GM04504 (cell line): Measurements from ENCODE around the gene UTP25.

Experiments
- DNase-seq: peaks from one replicate; pipeline ENCODE4 v3.0.0-alpha.2; 2012; ENCODE audit warnings: low read depth

Gene UTP25

DNA sequence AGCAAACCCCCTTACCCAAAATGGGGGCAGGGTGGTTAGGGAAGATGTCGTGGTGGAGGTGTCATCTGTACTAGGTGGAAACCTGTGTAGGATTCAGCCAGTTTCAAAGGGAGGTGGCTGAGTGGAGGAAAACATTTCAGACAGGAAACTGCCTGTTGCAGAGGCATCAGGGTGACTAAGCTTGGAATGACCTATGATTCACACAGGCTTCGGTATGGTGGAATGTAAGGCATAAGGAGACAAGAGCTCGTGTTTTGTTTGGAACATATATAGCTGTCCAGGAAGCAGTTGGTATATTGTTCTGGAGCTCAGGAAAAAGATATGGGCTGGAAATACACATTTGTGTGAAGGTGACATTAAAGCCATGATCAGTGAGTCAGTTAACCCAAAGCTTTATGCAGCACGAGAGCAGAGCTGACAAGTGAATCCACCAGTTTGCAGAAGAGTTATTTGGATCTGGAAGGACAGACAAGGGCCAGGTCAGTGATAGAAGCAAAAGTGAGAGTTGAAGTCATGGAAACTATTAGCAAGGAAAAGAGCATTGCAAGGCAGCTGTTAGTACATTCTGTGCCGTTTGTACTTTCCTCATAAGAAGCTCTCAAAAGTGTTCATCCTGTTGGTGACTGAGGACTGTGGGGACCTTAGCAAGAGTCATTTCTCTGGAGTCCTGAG lies 12.2 kb downstream of the UTP25 start:
- peak; percentile 73 for DNase-seq

DNA sequence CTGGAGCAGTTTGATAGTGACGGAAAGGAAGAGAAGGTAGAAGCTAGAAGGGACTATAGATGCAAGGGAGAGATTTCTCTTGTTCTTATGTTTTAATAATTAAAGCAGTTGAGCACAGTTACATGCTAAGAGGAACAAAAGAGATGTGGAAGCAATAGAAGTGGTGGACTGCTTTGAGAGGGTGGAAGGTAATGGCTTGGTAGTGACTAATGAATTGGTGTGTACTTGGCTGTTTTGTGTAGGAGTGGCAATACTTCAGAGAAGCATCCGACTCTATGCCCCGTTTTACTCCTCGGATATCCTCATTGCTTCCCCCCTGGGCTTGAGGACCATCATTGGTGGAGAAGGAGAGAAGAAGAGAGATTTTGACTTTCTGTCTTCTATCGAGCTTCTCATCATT lies 12.8 kb downstream of the UTP25 start:
- DNase-seq = no peak

DNA sequence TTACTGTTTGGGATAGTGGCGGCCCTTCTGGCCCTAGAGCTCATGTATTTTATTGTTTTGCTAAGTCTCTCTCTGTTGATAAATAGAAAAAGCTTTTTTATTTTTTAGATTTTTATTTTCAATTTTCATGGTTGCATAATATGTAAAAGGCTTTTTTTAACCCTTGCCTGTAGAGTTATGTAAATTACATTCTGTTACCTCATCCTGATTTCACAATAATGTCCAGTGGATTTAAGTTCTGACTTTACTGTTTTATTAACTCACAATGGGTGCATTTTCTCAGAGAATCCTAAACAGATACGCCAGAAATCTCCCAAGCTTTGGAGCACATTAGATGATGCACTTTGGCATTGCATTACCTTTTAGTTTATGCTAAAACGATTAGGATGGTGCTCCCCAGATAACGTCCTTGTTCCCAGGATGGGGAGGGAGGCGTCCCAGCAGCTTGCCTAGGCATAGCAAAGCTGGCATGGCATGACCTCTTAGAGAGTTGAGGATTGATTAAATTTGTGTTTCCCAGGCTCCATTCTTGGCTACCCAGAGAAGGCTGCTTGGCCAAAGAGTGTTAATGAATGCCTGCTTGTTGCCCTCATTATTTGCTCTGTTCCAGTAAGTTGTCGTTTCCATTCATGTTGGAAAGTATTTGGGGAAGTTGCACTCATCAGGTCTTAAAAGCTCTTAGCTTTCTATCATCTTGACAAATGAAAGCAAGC lies 17.1 kb downstream of the UTP25 start:
- no peak for DNase-seq

DNA sequence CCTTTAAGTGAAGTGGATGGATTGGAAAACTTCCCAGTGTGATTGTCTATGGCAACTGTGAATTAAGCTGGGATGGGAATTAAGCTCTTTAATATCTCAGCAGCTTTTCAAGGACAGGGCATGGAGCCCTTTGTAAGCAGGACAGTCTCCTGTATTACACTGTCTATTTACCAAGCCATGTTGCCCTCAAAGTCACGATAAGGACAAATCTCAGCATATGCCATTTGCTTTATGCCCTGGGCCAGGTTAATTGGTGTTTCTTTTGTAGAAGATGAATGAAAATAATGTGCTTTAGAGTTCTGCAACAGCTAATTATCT lies 17.6 kb downstream of the UTP25 start:
- no peak for DNase-seq

DNA sequence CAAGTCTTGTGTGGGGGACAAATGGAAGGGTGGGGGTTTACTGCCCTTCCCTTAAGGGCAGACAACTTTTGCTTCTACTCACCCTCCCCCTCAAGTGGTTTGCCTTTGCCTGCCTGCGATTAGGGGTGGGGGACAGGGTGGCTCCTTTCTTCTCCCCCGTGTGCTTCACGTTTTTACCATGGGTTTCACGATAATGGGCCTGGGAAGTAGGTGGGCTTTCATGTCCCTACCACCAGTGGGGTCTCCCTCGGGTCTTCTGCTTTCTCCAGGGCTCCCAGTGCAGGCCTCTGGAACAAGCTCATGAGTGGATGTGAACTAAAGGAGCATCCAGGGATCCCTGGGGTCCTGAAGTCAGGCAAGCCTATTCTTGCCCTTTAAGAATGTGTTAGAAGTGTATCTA lies 21.6 kb downstream of the UTP25 start:
- DNase-seq = no peak

DNA sequence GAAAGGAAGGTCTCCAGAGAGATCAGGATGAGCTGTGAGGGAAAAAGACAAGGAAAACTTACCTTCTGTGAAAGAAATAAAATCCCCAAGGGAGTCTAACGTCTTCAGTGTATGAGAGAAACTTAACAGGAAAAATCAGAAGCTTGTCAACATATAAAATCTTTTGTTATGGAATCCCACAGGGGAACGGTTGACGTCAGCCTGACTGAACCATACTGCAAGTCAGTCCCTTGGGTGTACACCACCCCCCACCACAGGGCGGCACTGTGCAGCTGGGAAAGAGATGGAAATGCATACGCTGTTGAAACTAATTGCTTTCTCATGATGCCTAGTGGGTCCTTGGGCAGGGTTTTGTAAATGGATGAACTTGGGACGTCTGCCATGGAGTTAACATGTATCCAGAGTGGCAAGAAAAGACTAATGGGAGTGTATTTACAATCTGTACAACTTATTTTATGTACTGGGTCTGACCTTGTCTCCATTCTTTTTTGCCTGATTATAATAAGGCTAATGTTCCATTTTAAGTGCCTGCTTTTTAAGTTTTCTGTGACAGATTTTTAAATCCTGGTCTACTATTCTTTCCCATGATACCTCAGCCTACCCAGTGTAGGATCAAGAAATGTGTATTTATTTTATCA lies 22.7 kb downstream of the UTP25 start:
- DNase-seq = no peak

DNA sequence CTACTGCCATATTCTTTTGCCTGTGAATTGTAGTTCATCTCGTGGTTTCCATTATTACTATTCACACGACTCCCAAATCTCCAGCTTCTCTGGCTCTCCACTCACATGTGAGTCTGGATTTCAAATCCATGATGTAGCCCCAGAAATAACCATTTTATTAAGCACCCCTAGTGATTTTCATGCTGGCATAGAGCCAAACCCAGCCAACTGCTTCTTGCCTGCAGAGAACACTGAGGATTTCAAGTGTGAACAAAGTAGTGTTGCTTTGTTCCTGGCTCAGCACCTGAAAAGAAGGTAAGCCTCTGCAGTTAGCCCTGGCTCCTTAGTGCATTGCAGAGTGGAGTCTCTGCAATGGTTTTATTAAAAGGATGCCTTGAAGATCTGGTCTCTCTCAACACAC lies 25.9 kb downstream of the UTP25 start:
- no peak for DNase-seq

DNA sequence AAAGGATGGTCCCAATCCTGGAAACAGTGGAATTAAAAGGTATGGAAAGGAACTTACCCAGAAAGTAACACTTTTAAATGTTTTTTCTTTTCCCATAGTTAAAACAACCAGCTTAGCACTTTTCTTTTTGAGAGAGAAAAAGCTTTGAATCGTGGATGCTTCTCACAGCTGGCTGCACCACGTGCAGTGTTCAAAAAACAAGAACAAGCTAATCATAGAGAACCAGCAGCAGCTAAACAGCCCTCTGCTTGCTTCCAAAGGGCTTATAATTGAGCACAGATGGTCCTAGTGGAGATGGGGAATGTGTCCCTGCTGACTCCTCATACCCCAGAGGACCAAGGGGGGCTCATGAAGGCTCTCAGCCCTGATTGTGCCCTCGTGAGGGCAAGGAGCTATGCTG lies 26.4 kb downstream of the UTP25 start:
- no peak for DNase-seq

DNA sequence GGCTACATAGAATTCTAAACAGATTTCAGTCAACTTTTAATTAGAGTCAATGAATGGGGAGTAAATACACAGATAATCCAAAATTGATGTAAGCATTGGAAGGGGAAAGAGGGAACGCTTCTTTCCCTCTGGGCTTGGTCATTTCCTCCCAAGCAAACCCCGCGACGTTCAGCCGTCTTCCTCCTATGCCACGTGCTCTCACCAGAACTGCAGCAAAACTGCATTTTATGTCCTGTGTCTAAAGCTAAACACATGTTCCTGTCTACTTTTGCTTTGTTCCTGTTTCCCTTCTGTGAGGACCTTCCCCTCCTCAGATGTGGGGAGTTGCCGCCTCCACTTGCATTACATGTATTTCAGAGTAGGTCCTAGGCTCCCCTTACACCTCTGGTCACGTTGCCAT lies 27.2 kb downstream of the UTP25 start:
- DNase-seq = no peak

DNA sequence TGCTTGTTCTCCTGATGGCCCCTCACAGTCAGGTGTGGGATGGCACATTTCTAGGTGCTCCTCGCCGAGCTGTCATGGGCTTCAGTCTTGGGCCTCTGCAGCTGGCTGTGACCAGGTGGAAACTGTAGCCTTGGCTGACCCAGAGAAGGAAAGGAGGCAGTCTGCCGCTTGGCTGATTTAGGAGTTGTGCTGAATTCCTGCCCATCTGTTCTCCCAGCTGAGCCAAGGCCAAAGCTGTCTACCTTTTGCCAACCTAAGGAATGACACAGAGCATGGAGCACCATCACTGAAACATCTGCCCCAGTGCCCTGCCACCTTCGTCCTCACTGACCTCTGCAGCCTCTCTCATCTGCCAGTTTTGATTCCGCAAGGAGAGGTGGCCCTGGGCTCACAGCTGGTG lies 27.9 kb downstream of the UTP25 start:
- no peak for DNase-seq

DNA sequence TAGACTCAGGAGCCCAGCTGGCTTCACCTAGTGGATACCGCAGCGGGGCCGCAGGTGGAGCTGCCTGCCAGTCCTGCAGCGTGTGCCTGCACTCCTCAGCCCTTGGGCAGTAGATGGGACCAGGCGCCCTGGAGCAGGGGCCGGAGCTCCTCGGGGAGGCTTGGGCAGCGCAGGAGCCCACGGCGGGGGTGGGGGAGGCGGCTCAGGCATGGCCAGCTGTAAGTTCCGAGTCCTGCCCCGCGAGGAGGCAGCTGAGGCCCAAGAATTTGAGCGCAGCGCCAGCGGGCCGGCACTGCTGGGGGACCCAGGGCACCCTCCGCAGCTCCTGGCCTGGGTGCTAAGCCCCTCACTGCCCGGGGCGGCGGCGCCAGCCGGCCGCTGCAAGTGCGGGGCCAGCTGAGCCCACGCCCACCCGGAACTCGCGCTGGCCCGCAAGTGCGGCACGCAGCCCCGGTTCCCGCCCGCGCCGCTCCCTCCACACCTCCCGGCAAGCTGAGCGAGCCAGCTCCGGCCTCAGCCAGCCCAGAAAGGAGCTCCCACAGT lies 30.9 kb downstream of the UTP25 start:
- DNase-seq = no peak

DNA sequence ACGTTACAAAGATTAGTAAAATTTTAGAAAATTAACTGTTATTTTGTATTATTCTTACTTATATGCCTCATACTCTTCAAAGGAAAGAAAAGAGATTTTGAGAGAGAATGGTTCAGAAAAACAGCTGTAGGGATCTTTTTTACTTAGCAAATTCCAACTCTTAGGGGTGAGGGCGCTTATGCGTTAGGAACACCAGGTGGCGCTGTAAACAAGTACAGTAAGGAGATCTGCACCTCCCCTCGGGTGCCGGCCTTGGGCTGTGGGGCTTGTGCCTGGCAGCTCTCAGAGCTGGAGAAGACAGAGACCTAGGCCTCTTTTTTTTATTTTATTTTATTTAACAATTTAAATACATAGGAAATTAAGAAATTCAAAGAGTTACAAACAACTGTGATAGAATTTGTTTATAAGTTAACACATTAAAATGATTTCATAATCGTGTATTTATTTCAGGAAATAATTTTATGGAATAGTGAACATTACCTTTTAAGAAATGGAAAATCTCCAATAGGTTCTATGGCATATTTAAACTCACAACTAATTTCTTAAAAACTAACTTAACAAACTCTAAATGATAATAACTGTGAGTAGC lies 32.6 kb downstream of the UTP25 start:
- peak; percentile 48 for DNase-seq

DNA sequence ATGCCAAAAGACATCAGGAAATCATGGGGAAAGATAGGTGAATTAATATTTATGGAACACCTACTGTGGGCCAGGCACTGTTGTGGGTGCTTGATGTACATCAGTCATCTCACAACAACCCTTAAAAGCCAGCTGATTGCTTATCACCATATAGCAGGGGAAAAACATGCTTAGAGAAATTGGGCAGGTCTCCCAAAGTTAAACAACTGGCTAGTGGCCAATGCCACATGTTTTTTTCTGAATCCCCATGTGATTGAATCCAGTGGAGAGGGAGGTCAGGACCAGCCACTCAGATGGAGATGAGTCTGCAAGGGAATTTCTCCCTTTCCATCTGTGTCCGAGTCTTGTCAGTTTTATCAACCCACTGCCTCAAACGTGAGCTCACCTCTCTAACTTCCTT lies 33.5 kb downstream of the UTP25 start:
- DNase-seq = no peak

DNA sequence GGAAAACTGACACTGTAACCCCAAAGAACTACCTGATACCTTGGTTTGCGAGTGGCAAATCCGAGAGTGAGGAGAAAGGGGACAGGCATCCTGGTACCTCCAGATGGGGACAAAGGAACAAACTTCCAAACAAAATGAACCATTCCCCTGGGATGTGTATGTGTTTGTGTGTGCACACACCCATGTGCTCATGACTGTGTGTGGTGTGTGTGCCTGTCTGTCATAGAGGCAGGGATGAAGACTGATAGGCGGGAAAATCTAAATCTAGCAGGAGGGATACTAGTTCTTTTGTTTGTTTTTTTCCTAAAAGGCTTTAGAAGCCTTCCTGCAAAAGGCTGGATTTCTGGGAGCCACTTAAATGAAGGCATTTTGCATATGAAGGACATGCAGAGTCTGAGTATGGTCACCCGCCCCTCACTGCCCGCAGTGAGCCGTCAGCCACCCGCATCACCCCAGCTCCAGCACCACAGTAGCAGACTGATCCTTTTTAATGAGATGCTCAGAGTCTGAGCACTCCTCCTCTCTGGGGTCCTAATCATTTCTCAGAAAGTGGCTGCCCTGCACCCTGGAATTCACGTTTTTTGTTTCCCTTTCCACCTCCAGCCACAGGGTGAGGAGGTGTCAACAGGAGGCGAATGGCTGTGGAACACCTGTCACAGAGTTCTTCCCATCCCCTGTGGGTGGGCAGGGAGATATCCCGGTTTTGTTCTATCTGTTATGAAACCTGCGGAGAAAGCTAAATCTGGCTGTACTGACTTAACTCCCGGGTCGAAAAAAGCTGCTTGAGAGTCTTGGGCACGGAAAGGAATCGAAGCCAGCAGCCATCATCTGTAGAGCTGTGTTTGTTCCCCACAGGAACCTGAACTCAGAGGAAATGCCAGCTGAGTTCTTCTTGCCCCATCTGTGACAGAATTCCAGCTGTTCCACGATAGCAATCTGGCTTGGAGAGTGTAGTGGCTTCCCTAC lies 34.9 kb downstream of the UTP25 start:
- DNase-seq = no peak

DNA sequence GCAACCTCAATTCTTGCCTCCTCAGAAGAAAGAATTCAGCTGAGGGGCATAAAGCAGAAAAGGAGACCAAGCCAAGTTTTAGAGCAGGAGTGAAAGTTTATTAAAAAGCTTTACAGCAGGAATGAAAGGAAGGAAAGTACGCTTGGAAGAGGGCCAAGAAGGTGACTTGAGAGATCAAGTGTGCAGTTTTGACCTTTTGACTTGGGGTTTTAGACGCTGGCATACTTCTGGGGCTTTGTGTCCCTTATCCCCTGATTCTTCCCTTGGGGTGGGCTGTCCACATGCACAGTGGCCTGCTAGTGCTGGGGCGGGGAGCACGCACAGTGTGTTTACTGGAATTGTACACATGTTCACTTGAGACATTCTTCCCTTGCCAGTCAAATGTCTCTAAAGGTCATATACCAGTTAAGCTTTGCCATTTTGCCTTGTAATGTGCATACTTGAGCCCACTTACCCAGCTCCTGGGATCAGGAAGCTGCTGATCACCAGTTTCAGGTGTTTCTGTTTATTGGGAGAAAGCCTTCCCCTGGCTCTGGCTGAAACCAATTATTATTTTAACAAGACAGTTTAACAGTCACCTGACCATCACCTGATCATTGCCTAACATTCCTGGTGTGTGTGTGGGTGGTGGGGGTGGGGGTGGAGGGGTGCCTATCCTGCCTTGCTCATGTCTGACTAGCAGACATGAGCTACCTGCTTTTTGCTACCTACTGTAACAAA lies 36.2 kb downstream of the UTP25 start:
- DNase-seq = no peak

DNA sequence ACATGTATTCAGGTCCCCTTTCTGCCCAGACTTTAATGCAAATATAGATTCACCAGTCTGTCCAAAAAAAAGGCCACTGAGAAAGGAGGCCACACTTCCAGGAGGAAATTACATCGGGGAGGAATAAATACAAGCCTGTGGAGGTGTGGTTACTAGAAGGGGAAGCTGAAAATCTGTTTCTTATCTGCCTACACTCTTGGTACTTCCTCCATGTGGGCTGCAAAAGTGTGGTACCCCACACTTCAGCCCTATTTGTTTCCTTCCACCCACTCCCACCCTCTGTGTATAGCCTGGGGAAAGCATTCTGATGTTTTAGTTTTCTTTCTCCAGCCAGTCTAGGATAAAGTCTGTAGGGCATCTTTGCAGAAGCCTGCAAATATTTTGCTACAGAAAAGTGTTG lies 38.4 kb downstream of the UTP25 start:
- DNase-seq = no peak

DNA sequence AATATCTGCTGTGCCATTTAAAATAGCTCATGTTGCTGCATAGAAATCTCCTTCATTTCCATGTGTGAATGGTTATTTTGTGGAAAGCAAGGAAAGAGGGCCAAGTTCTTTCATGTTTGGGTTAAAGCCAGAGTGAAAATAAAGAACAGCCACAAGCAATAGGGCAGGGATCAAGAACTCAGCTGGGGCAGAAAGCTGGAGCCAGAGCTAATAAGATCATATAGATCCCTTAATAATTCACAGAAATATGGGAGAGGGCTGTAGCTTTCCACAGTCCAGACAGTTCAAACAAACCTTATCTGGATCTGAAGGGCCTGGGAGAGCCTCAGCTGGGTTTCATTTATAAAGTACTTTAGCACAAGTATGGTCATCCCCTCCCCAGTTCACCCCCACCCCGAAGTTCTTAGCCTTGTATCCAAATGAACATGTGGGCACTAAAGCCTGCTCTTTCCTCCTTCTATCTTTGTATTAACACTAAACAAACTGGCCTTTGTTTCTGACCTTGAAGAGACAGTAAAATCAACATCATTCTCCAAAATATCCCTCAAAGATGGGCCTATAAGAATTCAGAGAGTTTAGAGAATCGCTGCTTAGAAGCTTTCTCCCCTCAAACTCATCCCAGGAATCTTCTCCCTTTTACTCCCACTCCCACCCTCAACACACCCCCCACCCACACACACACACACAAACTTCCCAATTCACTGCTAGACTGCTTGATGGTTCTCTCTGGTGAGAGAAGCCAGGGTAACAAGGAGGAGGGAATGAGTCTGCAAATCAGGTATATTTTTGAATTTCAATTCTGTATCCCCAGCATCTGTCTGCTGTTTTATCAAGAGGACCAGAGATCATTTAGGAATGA lies 41.7 kb downstream of the UTP25 start:
- DNase-seq = no peak

DNA sequence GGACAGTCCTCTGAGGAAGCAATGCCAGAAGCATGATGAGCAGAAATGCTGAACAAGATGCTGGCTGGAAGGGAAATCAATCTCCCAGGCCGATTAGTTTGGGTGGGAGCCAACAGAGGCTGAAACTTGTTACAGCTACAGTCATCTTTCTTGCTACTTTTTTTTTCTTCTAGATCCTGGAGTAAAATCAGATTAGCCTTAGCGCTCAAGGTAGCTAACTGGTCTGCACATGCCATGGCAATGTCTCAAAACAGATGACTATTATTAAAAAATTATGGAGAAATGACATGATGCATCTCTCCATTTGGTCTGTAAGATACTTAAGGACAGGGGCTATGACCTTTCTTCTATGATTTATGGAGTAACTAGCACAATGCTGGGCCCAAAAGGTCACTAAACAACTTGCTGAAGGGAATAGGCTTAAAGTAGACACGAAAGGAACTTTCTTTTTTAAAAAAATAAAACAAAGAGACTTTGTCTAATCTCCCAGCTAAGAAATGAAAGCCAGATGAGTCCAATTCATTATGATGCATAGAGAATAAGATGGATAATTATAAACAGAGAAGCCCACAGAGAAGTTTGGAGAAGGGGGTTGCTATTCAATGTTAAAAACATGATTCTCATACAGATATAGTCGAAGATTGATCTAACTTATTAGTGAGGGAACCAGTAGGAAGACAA lies 42.5 kb downstream of the UTP25 start:
- DNase-seq = no peak

DNA sequence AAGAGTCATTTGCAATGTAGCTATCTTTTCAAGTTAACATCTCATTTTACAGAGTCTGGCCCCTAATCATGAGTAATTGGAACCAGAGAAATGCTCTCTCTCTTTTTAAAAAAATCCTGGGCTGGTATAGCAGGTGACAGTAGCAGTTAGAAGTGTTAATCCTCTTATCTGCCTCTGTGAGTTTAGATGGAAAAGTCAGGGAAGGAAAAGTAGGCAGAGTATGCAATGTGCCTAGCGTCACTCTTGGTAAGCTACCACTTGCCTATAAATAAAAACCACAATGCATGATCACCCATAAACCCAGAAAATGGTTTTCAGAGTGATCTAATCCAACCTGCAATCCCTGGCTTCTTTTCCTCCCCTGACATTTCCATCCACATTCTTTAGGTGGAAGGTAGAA lies 43.2 kb downstream of the UTP25 start:
- DNase-seq = no peak

DNA sequence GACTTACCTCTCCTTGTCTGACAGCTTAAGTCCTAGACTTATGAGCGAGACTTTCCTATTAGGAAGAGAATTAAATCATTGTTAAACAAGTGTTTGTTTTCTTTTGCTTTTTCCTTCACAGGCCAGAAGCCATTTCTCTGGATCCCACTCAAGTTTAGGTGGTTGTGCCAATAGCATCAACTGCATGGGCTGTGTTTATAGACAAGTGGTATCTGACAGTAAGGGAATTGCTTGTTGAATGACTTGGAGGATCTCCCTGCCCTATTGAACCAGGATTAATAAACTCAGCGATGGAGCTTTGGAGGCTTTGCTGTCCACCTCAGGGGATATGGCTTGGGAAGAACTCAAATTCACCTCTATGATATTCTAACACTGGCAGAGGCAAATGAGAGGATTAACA lies 43.7 kb downstream of the UTP25 start:
- DNase-seq = no peak
